CD14-positive monocyte (primary cell): ENCODE results near the gene SLIT3. TPM values are rescaled to one million over a fixed set of nuclear protein-coding genes. Genes with fewer than 3 reads are reported as not detected.

Experiments used
- DNase-seq, 3 donors: peaks; one replicate each; pipeline ENCODE4 v3.0.0-alpha.2; 2011 to 2022
- H2AFZ ChIP-seq: 2 replicates; pipeline ENCODE4 v1.6.0; 2012; ENCODE audit warnings: mild to moderate bottlenecking, low read depth, low read length, inconsistent platforms; ENCODE audit not compliant: insufficient read depth, poor library complexity, severe bottlenecking
- H3K27ac ChIP-seq, 2 donors: 1 replicate in 1 of 2; 2 replicates in 1 of 2; pipeline ENCODE4 v1.5.1; 2012 to 2013; ENCODE audit warnings: low read length in 2 of 2, control low read depth in 1 of 2, inconsistent platforms in 1 of 2, low read depth in 1 of 2, mild to moderate bottlenecking in 1 of 2
- H3K27me3 ChIP-seq, 2 donors: one replicate each; pipeline versions ENCODE4 v1.6.0 to v1.6.1; 2011 to 2013; ENCODE audit warnings: low read length in 2 of 2; ENCODE audit not compliant: control insufficient read depth in 2 of 2, insufficient read depth in 2 of 2
- H3K36me3 ChIP-seq, 2 donors: replicated peaks in 1 of 2; 1 replicate in 1 of 2; 2 replicates in 1 of 2; pipeline versions ENCODE4 v1.5.1 to v1.6.1; 2012 to 2013; ENCODE audit warnings: low read length in 2 of 2, control low read depth in 1 of 2, inconsistent platforms in 1 of 2, mild to moderate bottlenecking in 1 of 2; ENCODE audit not compliant: insufficient read depth in 2 of 2, control insufficient read depth in 1 of 2
- H3K4me1 ChIP-seq, 2 donors: 1 replicate in 1 of 2; 2 replicates in 1 of 2; pipeline versions ENCODE4 v1.5.1 to v1.6.1; 2012 to 2013; ENCODE audit warnings: low read length in 2 of 2, control low read depth in 1 of 2, inconsistent platforms in 1 of 2, mild to moderate bottlenecking in 1 of 2, moderate library complexity in 1 of 2; ENCODE audit not compliant: insufficient read depth in 2 of 2, control insufficient read depth in 1 of 2
- H3K4me2 ChIP-seq: replicated peaks from 2 replicates; pipeline ENCODE3; 2012; ENCODE audit warnings: low read length, moderate library complexity, mild to moderate bottlenecking; ENCODE audit not compliant: poor library complexity, severe bottlenecking; ENCODE audit errors: extremely low read depth
- H3K4me3 ChIP-seq, 3 experiments: fragments of 200-600 bp in 1 of 3; sonication (generic) in 1 of 3; replicated peaks in 1 of 3; 1 replicate in 2 of 3; 2 replicates in 1 of 3; pipeline ENCODE4 v1.5.1; 2011 to 2013; ENCODE audit warnings: low read length in 3 of 3, mild to moderate bottlenecking in 3 of 3, control low read depth in 2 of 3, low read depth in 2 of 3, inconsistent platforms in 1 of 3, moderate library complexity in 1 of 3
- H3K79me2 ChIP-seq: 2 replicates; pipeline ENCODE4 v1.6.0; 2012; ENCODE audit warnings: mild to moderate bottlenecking, control low read depth, inconsistent platforms, low read length, moderate library complexity; ENCODE audit not compliant: insufficient read depth
- H3K9ac ChIP-seq: 2 replicates; pipeline ENCODE4 v1.6.0; 2017; ENCODE audit warnings: low read length, mild to moderate bottlenecking; ENCODE audit not compliant: insufficient read depth, poor library complexity, severe bottlenecking
- H3K9me3 ChIP-seq, 2 donors: replicated peaks in 1 of 2; 1 replicate in 1 of 2; 2 replicates in 1 of 2; pipeline versions ENCODE4 v1.5.1 to v1.6.1; 2012 to 2013; ENCODE audit warnings: low read length in 2 of 2, control low read depth in 1 of 2; ENCODE audit not compliant: control insufficient read depth in 1 of 2, insufficient read depth in 1 of 2
- H4K20me1 ChIP-seq: 2 replicates; pipeline ENCODE4 v1.6.0; 2012; ENCODE audit warnings: mild to moderate bottlenecking, low read length, control low read depth, moderate library complexity; ENCODE audit not compliant: insufficient read depth
- H3K27ac Mint-ChIP-seq, 7 donors: one replicate each; pipeline ENCODE4 v1.8.0; 2020; ENCODE audit warnings: mild to moderate bottlenecking in 7 of 7, mixed read lengths in 7 of 7, moderate library complexity in 6 of 7, inconsistent platforms in 2 of 7
- H3K27me3 Mint-ChIP-seq, 3 donors: one replicate each; pipeline ENCODE4 v1.8.0; 2021 to 2022; ENCODE audit warnings: low read depth in 3 of 3, mild to moderate bottlenecking in 3 of 3, mixed read lengths in 3 of 3, moderate library complexity in 3 of 3, inconsistent platforms in 1 of 3
- H3K36me3 Mint-ChIP-seq, 2 donors: one replicate each; pipeline ENCODE4 v1.8.0; 2020; ENCODE audit warnings: mixed read lengths in 2 of 2, inconsistent platforms in 1 of 2, mild to moderate bottlenecking in 1 of 2
- H3K4me1 Mint-ChIP-seq: one replicate; pipeline ENCODE4 v1.8.0; 2020; ENCODE audit warnings: mild to moderate bottlenecking, mixed read lengths
- H3K4me3 Mint-ChIP-seq, 2 donors: one replicate each; pipeline ENCODE4 v1.8.0; 2020; ENCODE audit warnings: mild to moderate bottlenecking in 2 of 2, mixed read lengths in 2 of 2, moderate library complexity in 1 of 2
- H3K9me3 Mint-ChIP-seq, 7 donors: one replicate each; pipeline ENCODE4 v1.8.0; 2020 to 2022; ENCODE audit warnings: mixed read lengths in 7 of 7, mild to moderate bottlenecking in 6 of 7, moderate library complexity in 6 of 7, inconsistent platforms in 2 of 7
- CTCF ChIP-seq: fragments of 200-600 bp; IDR thresholded peaks from one replicate; pipeline ENCODE4 v1.8.0; 2022; ENCODE audit warnings: antibody characterized with exemption, mild to moderate bottlenecking
- WGBS: methylation state at CpG from one replicate; pipeline ENCODE4 v1.1.5; 2013; ENCODE audit warnings: missing lambda C conversion rate; ENCODE audit not compliant: insufficient coverage; 5-methylcytosine and 5-hydroxymethylcytosine counted together
- intact Hi-C, 2 donors: fragments of 100-400 bp; cut with micrococcal nuclease; formaldehyde crosslinking; loops; one replicate each; pipeline versions ENCODE4 v1.15.0 to v1.15.1; 2023
- polyA plus RNA-seq, 3 donors: library from polyadenylated mRNA; depleted of rRNA in 1 of 3; unstranded in 2 of 3; stranded (reverse) in 1 of 3; fragments of 300-500 nt in 2 of 3; fragments of >200 nt in 1 of 3; fragmentation: Illumina TruSeq in 2 of 3; gene quantifications; 1 replicate in 2 of 3; 2 replicates in 1 of 3; pipeline ENCODE4 v1.2.3, GENCODE V29; 2012 to 2021

Gene SLIT3
- polyA plus RNA-seq, 3 donors: not detected

- Mint-ChIP-seq H3K36me3 (no peaks in the 10 kb centered on the region), H3K27me3 (no peaks in the 10 kb centered on the region), H3K4me1 (no peaks in the 10 kb centered on the region), H3K4me3 (no peak overlapping the region), H3K27ac (no peak overlapping the region), H3K9me3 (peaks cover 10 to 32% (median 23%) of the 10 kb centered on the region in 7 donors)
- Histone ChIP-seq H3K27ac (no peak overlapping the region), H3K36me3 (no peaks in the 10 kb centered on the region), H3K9ac (no peak overlapping the region), H3K4me1 (no peaks in the 10 kb centered on the region), H3K4me2 (no peak overlapping the region), H3K27me3 (no peaks in the 10 kb centered on the region), H4K20me1 (no peaks in the 10 kb centered on the region), H3K9me3 (peaks cover 0 to 21% of the 10 kb centered on the region in 2 donors), H2AFZ (no peak overlapping the region), H3K79me2 (no peaks in the 10 kb centered on the region), H3K4me3 (no peak overlapping the region)
- intact Hi-C loops: no loop called here
- DNase-seq: no peak
- TF ChIP-seq CTCF: no peak
- no CpG with 5 or more reads among the region's 4 CpGs for WGBS
Measured at GRCh38 chr5:169158764-169159163, 142.2 kb downstream of the SLIT3 start.

GRCh38 chr5:169157064-169157463 is 143.9 kb downstream of the SLIT3 start:
- H3K27ac ChIP-seq: no peak overlapping the region
- no peaks in the 10 kb centered on the region for H3K79me2 ChIP-seq
- intact Hi-C loops: no loop called here
- Mint-ChIP-seq H3K27me3 (peaks cover 0 to 4% (median 0%) of the 10 kb centered on the region in 3 donors), H3K9me3 (peaks cover 10 to 28% (median 23%) of the 10 kb centered on the region in 7 donors), H3K4me1 (no peaks in the 10 kb centered on the region), H3K36me3 (no peaks in the 10 kb centered on the region), H3K4me3 (no peak overlapping the region), H3K27ac (no peak overlapping the region)
- H3K27me3 ChIP-seq: no peaks in the 10 kb centered on the region
- WGBS: no CpG with 5 or more reads among the region's 1 CpG
- H3K4me2 ChIP-seq: no peak overlapping the region
- DNase-seq: no peak
- no peak overlapping the region for H3K4me3 ChIP-seq
- H3K4me1 ChIP-seq: no peaks in the 10 kb centered on the region
- no peaks in the 10 kb centered on the region for H4K20me1 ChIP-seq
- no peaks in the 10 kb centered on the region for H3K36me3 ChIP-seq
- no peak overlapping the region for H3K9ac ChIP-seq
- peaks cover 0 to 21% of the 10 kb centered on the region in 2 donors for H3K9me3 ChIP-seq
- no peak overlapping the region for H2AFZ ChIP-seq
- TF ChIP-seq CTCF: no peak
